IPS-NIHi7 (cell line): ENCODE data around the gene KCNIP3.

Experiments used
- DNase-seq: peaks from one replicate; pipeline ENCODE4 v3.0.0; 2012; ENCODE audit warnings: mixed read lengths; ENCODE audit errors: extremely low spot score

Gene KCNIP3

GRCh38 chr2:95312543-95313201 is 15.5 kb downstream of the KCNIP3 start:
- no peak for DNase-seq

DNA sequence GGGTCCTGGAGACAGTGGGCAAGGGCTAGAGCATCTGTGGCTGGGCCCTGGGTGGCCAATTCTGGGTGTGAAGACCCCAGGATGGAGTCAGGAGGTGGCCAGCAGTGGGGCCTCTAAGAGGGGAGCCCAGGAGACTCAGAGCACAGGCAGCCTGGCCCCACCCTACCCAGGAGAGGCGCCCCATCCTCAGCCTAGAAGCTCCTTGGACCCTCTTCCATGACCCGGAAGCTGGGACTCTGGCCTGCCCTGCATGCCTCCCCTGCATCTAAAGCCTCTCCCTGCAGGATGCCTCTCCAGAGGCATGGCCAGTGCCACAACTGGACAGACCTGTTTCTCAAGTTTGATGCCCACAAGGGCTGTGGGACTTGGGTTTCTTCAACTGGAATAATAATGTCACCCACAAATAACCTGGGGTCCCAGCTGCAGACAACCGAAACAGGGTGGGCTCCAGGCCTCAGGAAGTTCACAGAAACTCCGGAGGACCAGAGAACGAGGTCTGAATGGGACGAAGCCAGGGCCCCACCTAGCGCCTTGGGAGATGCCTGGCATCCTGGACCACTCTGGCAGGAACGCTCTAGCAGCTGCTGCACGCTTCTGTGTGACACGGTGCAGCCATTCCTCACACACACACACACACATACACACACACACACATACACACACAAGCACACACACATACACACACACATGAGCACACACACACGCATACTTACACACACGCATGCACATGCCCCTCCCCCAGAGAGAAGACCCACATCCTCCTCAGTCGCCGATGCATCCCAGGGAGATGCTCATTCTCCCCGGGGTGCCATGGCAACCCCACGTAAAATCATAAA is 16.4 kb downstream of the KCNIP3 start:
- DNase-seq = no peak

DNA sequence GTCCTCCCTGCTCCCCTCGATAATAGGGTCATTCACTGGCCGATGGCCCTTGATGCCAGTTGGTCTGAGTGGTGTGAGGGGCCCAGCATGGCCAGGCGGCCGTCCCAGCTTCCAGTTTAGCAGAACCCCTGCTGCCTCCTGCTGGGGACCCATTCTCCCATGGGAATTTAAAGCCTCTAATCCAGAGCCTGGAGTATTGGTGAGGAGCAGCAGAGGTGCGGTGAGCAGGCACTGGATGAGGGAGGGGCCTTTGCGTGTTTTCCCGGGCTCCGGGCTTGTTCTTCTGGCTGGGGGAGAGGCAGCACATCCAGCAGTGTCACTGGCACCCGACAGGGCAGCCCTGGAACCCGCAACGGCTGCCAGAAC is 17.4 kb downstream of the KCNIP3 start:
- DNase-seq = no peak

DNA sequence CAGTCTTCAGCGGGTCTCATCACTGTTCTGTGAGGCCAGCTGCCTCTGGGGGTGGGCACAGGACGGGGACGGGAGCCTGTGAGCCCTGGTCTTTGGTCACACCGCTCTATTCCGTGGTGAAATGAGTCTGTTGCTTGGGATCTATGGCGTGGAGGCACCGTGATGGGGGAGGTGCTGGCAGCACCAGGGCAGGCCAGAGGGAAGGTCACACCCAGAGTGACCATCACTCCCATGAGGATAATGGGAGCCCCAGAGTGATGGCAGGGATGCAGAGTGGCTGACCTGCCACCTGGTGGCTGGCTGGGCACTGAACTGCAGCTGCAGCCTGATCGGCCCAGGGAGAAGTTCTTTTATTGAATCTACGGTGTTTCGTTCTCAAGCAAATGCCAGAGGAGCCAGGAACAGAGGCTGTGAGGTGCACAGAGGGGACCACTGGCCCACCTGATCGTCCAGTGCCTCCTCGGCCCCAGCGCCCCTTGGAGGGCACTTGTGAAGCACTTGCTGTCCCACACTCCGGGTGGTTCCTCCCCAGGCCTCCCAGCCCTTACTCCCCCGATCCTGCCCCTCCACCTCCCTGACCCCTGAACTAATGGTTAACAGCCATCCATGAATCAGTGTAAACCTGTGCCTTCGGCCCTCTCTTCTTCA is 17.9 kb downstream of the KCNIP3 start:
- peak; percentile 86 for DNase-seq

DNA sequence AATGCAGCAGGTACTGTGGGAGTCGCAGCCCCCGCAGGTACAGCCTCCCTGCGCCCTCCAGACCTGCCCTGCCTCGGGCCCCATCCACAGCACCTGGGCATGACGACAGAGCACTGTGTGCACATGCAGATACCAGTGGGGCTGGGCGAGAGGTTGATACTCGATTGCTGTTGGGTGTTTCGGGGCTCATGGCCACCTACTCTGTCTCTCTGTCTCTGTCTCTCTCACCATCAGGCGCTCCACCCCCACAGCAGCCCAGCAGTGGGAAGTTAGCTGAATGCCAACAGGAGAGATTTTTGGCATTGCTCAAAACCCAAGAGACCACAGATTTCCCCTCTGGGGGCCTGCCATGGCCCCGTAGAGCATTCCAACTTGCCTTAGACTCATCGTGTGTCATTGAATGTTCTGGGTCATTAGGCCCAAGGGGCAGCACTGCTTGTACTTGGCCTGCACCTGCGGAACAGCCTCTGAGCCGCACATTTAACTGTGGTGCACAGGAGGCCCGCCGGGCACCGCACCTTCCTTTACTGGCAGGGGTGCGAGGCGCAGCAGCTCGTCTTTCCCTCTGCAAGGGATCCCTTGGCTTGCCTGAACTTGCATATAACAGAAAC is 18.8 kb downstream of the KCNIP3 start:
- DNase-seq = no peak

- DNase-seq = no peak
Measured at GRCh38 chr2:95316466-95317122, 19.4 kb downstream of the KCNIP3 start.

GRCh38 chr2:95317123-95317500 is 20.0 kb downstream of the KCNIP3 start:
- DNase-seq = no peak

DNA sequence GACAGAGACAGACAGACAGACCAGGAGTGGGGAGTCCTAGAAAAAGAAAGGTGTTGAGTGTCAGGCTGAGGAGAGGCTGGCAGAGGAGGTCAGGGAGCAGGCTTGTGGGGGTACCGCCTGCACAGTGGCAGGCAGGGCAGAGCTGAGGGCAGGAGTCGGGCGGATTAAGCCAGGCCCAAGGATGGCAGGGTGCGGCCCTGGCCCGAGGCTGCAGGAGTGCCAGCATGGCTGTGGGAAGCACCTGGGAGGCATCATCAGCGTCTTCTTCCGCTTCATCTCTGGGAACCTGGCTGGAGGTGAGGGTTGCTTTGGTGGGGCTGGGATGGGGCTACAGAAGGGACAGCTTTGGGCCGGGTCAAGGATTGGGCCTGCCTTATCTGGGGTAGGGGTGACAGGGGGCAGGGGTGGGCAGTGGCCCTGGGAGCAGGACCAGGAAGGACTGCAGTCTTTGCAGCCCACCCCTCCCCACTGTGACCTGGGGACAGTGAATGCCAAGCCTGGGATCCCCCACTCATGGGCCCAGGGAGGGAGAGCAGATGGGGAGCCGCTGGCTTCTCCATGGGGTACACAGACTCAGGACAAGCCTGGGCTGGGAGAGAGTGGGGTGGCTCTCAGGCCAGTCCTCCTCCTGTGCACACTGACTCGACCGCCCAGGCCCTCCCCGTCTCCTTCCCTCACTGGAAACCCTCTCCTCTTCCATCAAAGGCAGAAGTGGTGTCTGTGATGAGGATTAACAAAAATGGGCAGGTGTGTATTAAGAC is 20.7 kb downstream of the KCNIP3 start:
- DNase-seq = no peak

GRCh38 chr2:95318431-95319220 is 21.5 kb downstream of the KCNIP3 start:
- no peak for DNase-seq

- no peak for DNase-seq
Measured at GRCh38 chr2:95319481-95320343, 22.6 kb downstream of the KCNIP3 start.

GRCh38 chr2:95320344-95320712 is 23.2 kb downstream of the KCNIP3 start:
- DNase-seq = no peak

GRCh38 chr2:95320986-95321767 is 24.0 kb downstream of the KCNIP3 start:
- no peak for DNase-seq

- peak; percentile 81 for DNase-seq
Measured at GRCh38 chr2:95323347-95324155, 26.4 kb downstream of the KCNIP3 start.

GRCh38 chr2:95325026-95325425 is 27.9 kb downstream of the KCNIP3 start:
- DNase-seq = no peak

GRCh38 chr2:95325590-95326432 is 28.7 kb downstream of the KCNIP3 start:
- no peak for DNase-seq

- DNase-seq = no peak
Measured at GRCh38 chr2:95326433-95327140, 29.4 kb downstream of the KCNIP3 start.
